ENCODE measurements around the gene TERC.

- TF ChIP-seq CTCF (IDR thresholded peaks at IDR 0.05) (no peak), ZFX (IDR thresholded peaks at IDR 0.05; ENCODE audit: borderline replicate concordance) (no peak)
Measured at GRCh38 chr3:169813278-169813677, 48.4 kb upstream of the TERC start.

All from 22Rv1 (cell line).